ENCODE results near the gene C12orf56. TPM values are rescaled to one million over a fixed set of nuclear protein-coding genes. Genes with fewer than 3 reads are reported as not detected.
"Not testable (repeated sequence)": the region's sequence is repeated elsewhere in the genome, so short reads cannot be mapped to it uniquely, and the experiment has no call there.

C12orf56 gene
- total RNA-seq, 1 donor from 2014 or later = 1.1 TPM

DNA sequence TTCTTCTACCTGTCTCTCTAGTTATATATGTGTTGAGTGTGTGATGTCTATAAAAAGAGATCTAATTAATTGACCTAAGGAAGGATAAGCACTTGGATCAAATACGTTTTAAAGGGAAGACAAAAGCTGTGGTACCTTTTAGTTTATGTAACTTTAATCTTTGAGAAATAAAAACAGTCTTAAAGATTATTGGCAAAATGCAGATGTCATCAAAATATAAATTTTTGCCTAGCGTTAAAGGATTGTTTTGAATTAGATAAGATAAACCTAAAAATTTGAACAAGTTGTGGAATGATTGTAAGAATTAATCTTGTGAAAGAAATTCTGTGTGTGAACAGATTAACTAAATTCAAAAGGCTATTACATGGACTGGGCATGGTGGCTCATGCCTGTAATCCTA, 42.9 kb downstream of the C12orf56 start:
- H3K36me3 ChIP-seq (ENCODE audit: control insufficient read depth, insufficient read depth, low read length) = no peaks in the 10 kb centered on the region
- H3K4me3 ChIP-seq (ENCODE audit: low read depth, low read length) = no peak overlapping the region
- no peaks in the 10 kb centered on the region for H3K27me3 ChIP-seq (ENCODE audit: control insufficient read depth, insufficient read depth, low read length)
- DNase-seq (ENCODE audit: low read depth) (no peak), FAIRE-seq (no peak)
- no peak for TF ChIP-seq CTCF (IDR thresholded peaks at IDR 0.05; ENCODE audit: insufficient read depth, low read length, severe bottlenecking)

DNA sequence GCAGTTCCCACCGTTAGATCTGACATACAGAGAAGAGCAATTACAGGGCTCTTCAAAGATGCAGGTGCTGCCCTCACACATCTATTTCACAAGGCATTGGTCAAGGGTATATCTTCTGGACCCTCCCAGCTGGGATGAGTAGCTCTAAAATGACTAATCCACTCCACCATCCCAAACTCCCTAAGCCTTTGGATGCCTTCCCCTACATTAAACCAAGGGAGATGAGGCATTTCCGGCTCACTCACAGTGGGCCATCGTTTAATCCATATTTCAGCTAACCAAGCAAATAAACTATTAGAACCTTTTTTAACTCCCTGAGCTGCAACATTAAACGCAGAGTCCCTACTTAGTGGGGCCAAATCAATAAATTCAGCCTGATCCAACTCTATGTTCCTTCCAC, 45.9 kb downstream of the C12orf56 start:
- not testable (repeated sequence) for H3K36me3 ChIP-seq (ENCODE audit: control insufficient read depth, insufficient read depth, low read length); DNase-seq (ENCODE audit: low read depth); FAIRE-seq; H3K27me3 ChIP-seq (ENCODE audit: control insufficient read depth, insufficient read depth, low read length); H3K4me3 ChIP-seq (ENCODE audit: low read depth, low read length)

- DNase-seq (ENCODE audit: low read depth) = peak; percentile 58
- H3K4me3 ChIP-seq (ENCODE audit: low read depth, low read length); FAIRE-seq; H3K27me3 ChIP-seq (ENCODE audit: control insufficient read depth, insufficient read depth, low read length); H3K36me3 ChIP-seq (ENCODE audit: control insufficient read depth, insufficient read depth, low read length): not testable (repeated sequence)
Measured at GRCh38 chr12:64340546-64340945, 50.0 kb downstream of the C12orf56 start.

- no peak for TF ChIP-seq CTCF (IDR thresholded peaks at IDR 0.05; ENCODE audit: insufficient read depth, low read length, severe bottlenecking)
- Histone ChIP-seq H3K27me3 (ENCODE audit: control insufficient read depth, insufficient read depth, low read length) (no peaks in the 10 kb centered on the region), H3K36me3 (ENCODE audit: control insufficient read depth, insufficient read depth, low read length) (no peaks in the 10 kb centered on the region), H3K4me3 (ENCODE audit: low read depth, low read length) (no peak overlapping the region)
- FAIRE-seq (no peak), DNase-seq (ENCODE audit: low read depth) (peak; percentile 58)
Measured at GRCh38 chr12:64335886-64336466, 54.6 kb downstream of the C12orf56 start.

- Histone ChIP-seq H3K27me3 (ENCODE audit: control insufficient read depth, insufficient read depth, low read length) (no peaks in the 10 kb centered on the region), H3K4me3 (ENCODE audit: low read depth, low read length) (no peak overlapping the region), H3K36me3 (ENCODE audit: control insufficient read depth, insufficient read depth, low read length) (no peaks in the 10 kb centered on the region)
- TF ChIP-seq CTCF (IDR thresholded peaks at IDR 0.05; ENCODE audit: insufficient read depth, low read length, severe bottlenecking) = no peak
- FAIRE-seq = no peak
- DNase-seq (ENCODE audit: low read depth) = peak; percentile 92
Measured at GRCh38 chr12:64332938-64333337, 57.6 kb downstream of the C12orf56 start.

GRCh38 chr12:64332296-64332695, 58.3 kb downstream of the C12orf56 start:
- TF ChIP-seq CTCF (IDR thresholded peaks at IDR 0.05; ENCODE audit: insufficient read depth, low read length, severe bottlenecking) = no peak
- no peak for DNase-seq (ENCODE audit: low read depth)
- H3K36me3 ChIP-seq (ENCODE audit: control insufficient read depth, insufficient read depth, low read length) = no peaks in the 10 kb centered on the region
- no peak for FAIRE-seq
- H3K4me3 ChIP-seq (ENCODE audit: low read depth, low read length) = no peak overlapping the region
- H3K27me3 ChIP-seq (ENCODE audit: control insufficient read depth, insufficient read depth, low read length) = no peaks in the 10 kb centered on the region

DNA sequence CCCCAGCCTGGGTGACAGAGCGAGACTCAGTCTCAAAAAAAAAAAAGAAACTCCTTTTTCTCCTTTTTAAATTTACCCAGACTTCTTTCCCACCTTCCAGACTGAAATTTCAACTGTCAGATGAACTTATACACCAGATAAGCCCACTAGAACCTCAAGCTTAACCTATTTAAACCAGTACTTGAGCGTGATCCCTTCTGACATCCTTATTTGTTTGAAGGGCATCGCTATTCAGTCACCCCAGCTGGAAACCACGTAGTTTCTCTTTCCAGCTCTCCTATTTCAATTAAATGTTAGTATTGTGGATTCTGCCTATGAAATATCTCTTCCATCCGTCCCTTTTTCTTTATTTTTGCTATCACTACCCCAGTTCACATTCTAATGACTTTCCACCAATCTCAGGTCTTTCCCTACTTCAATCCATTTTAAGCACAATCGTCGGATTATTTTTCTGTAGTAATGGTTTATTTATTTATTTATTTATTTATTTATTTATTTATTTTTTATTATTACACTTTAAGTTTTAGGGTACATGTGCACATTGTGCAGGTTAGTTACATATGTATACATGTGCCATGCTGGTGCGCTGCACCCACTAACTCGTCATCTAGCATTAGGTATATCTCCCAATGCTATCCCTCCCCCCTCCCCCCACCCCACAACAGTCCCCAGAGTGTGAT, 61.4 kb downstream of the C12orf56 start:
- not testable (repeated sequence) for DNase-seq (ENCODE audit: low read depth); H3K36me3 ChIP-seq (ENCODE audit: control insufficient read depth, insufficient read depth, low read length); FAIRE-seq; H3K27me3 ChIP-seq (ENCODE audit: control insufficient read depth, insufficient read depth, low read length); H3K4me3 ChIP-seq (ENCODE audit: low read depth, low read length)

Data from bronchial epithelial cell (primary cell).